ENCODE measurements around the gene COL5A2.

DNA sequence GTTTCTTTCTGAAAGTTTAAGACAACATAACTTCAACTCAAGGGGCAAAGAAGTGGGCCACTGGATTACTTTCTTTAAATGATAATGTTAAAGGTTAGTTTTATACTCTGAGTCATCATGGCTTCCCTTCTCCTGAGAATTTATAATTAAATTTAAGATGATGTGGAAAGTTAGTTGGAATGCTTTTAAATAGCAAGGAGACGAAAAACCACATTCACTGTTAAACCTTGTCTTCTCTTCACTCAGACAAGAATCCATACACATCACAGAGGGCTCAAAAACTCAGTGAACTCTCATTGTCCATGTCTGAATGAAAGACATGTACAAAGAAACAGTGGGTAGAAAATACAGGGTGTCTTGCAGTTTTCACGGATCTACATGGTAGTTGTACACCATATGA, 65.6 kb downstream of the COL5A2 start:
- TF ChIP-seq, protein P1, sequence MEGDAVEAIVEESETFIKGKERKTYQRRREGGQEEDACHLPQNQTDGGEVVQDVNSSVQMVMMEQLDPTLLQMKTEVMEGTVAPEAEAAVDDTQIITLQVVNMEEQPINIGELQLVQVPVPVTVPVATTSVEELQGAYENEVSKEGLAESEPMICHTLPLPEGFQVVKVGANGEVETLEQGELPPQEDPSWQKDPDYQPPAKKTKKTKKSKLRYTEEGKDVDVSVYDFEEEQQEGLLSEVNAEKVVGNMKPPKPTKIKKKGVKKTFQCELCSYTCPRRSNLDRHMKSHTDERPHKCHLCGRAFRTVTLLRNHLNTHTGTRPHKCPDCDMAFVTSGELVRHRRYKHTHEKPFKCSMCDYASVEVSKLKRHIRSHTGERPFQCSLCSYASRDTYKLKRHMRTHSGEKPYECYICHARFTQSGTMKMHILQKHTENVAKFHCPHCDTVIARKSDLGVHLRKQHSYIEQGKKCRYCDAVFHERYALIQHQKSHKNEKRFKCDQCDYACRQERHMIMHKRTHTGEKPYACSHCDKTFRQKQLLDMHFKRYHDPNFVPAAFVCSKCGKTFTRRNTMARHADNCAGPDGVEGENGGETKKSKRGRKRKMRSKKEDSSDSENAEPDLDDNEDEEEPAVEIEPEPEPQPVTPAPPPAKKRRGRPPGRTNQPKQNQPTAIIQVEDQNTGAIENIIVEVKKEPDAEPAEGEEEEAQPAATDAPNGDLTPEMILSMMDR (IDR thresholded peaks at IDR 0.05) = no peak
- no peak for TF ChIP-seq POLR2A (IDR thresholded peaks at IDR 0.05)

All from lower leg skin (tissue), 3 donors.